ENCODE data around the gene TGFBR3. TPM values are rescaled to one million over a fixed set of nuclear protein-coding genes. Genes with fewer than 3 reads are reported as not detected.

Gene TGFBR3
- total RNA-seq, 2 experiments from 2014 or later: 12.9 to 13.0 TPM

GRCh38 chr1:91760512-91760911 is 125.4 kb downstream of the TGFBR3 start:
- H3K4me1 Mint-ChIP-seq: peaks cover 7% of the 10 kb centered on the region
- no peak overlapping the region for H3K4me3 Mint-ChIP-seq
- ChIA-PET POLR2A (no interaction called here), CTCF (interaction anchor here (1.0 to 1.6 kb wide), 3 partner anchors 8 to 59 kb away, joined by 3 to 5 read pairs (median 4); no protein-coding TSS in a partner anchor)
- peaks cover 6% of the 10 kb centered on the region for H3K36me3 Mint-ChIP-seq (ENCODE audit: low read depth)
- DNase-seq: no peak
- peaks cover 3% of the 10 kb centered on the region for H3K9me3 Mint-ChIP-seq
- peaks cover 4% of the 10 kb centered on the region for H3K27me3 Mint-ChIP-seq
- H3K27ac Mint-ChIP-seq: no peak overlapping the region

- POLR2A ChIA-PET: no interaction called here
- no peak overlapping the region for H3K27ac Mint-ChIP-seq
- H3K4me1 Mint-ChIP-seq: peaks cover 13% of the 10 kb centered on the region
- H3K27me3 Mint-ChIP-seq: peaks cover 4% of the 10 kb centered on the region
- CTCF ChIA-PET: interaction anchor here (0.6 to 1.2 kb wide), 5 partner anchors 10 to 1166 kb away, joined by 3 to 4 read pairs (median 3); no protein-coding TSS in a partner anchor
- no peak for DNase-seq
- peaks cover 6% of the 10 kb centered on the region for H3K36me3 Mint-ChIP-seq (ENCODE audit: low read depth)
- H3K4me3 Mint-ChIP-seq: no peak overlapping the region
- H3K9me3 Mint-ChIP-seq: peaks cover 3% of the 10 kb centered on the region
These were observed 126.9 kb downstream of the TGFBR3 start for GRCh38 chr1:91759076-91759475.

- CTCF ChIA-PET: interaction anchor here (0.6 to 1.2 kb wide), 4 partner anchors 11 to 992 kb away, joined by 3 to 4 read pairs (median 3); no protein-coding TSS in a partner anchor
- Mint-ChIP-seq H3K27ac (no peak overlapping the region), H3K9me3 (peaks cover 3% of the 10 kb centered on the region), H3K27me3 (peaks cover 4% of the 10 kb centered on the region), H3K36me3 (ENCODE audit: low read depth) (peaks cover 11% of the 10 kb centered on the region), H3K4me1 (peaks cover 17% of the 10 kb centered on the region), H3K4me3 (no peak overlapping the region)
- POLR2A ChIA-PET: no interaction called here
- DNase-seq: no peak
These were observed 128.0 kb downstream of the TGFBR3 start for GRCh38 chr1:91757763-91758460.

GRCh38 chr1:91755702-91756287 is 130.2 kb downstream of the TGFBR3 start:
- DNase-seq: no peak
- POLR2A ChIA-PET: no interaction called here
- no peak overlapping the region for H3K27ac Mint-ChIP-seq
- H3K4me3 Mint-ChIP-seq: no peak overlapping the region
- H3K4me1 Mint-ChIP-seq: peaks cover 30% of the 10 kb centered on the region
- CTCF ChIA-PET: no interaction called here
- peaks cover 13% of the 10 kb centered on the region for H3K36me3 Mint-ChIP-seq (ENCODE audit: low read depth)
- H3K27me3 Mint-ChIP-seq: no peaks in the 10 kb centered on the region
- H3K9me3 Mint-ChIP-seq: no peaks in the 10 kb centered on the region

GRCh38 chr1:91754816-91755580 is 131.0 kb downstream of the TGFBR3 start:
- Mint-ChIP-seq H3K9me3 (peaks cover 4% of the 10 kb centered on the region), H3K4me1 (peaks cover 32% of the 10 kb centered on the region), H3K4me3 (no peak overlapping the region), H3K27me3 (no peaks in the 10 kb centered on the region), H3K36me3 (ENCODE audit: low read depth) (peaks cover 16% of the 10 kb centered on the region), H3K27ac (no peak overlapping the region)
- DNase-seq: no peak
- ChIA-PET POLR2A (no interaction called here), CTCF (interaction anchor here (0.9 kb wide), 1 partner anchor 19 kb away, joined by 3 read pairs; no protein-coding TSS in a partner anchor)

- H3K9me3 Mint-ChIP-seq: peaks cover 7% of the 10 kb centered on the region
- no peaks in the 10 kb centered on the region for H3K27me3 Mint-ChIP-seq
- peaks cover 32% of the 10 kb centered on the region for H3K4me1 Mint-ChIP-seq
- H3K4me3 Mint-ChIP-seq: no peak overlapping the region
- H3K36me3 Mint-ChIP-seq (ENCODE audit: low read depth): peaks cover 20% of the 10 kb centered on the region
- CTCF ChIA-PET: interaction anchor here (0.9 kb wide), 1 partner anchor 18 kb away, joined by 3 read pairs; no protein-coding TSS in a partner anchor
- POLR2A ChIA-PET: no interaction called here
- no peak for DNase-seq
- no peak overlapping the region for H3K27ac Mint-ChIP-seq
These were observed 131.6 kb downstream of the TGFBR3 start for GRCh38 chr1:91754348-91754747.

GRCh38 chr1:91753878-91754277 is 132.1 kb downstream of the TGFBR3 start:
- ChIA-PET POLR2A (no interaction called here), CTCF (interaction anchor here (0.9 kb wide), 1 partner anchor 18 kb away, joined by 3 read pairs; no protein-coding TSS in a partner anchor)
- H3K4me3 Mint-ChIP-seq: peak overlapping the region; percentile 8

GRCh38 chr1:91752324-91752723 is 133.6 kb downstream of the TGFBR3 start:
- H3K27me3 Mint-ChIP-seq: no peaks in the 10 kb centered on the region
- H3K9me3 Mint-ChIP-seq: peaks cover 16% of the 10 kb centered on the region
- H3K27ac Mint-ChIP-seq: peak overlapping the region; percentile 10
- no peak for DNase-seq
- peaks cover 25% of the 10 kb centered on the region for H3K36me3 Mint-ChIP-seq (ENCODE audit: low read depth)
- ChIA-PET CTCF (interaction anchor here (0.6 to 1.5 kb wide), 8 partner anchors 9 to 53 kb away, joined by 3 to 5 read pairs (median 3); no protein-coding TSS in a partner anchor), POLR2A (interaction anchor here (0.6 kb wide), 2 partner anchors 112 to 566 kb away, joined by 3 to 6 read pairs; no protein-coding TSS in a partner anchor)
- no peak overlapping the region for H3K4me3 Mint-ChIP-seq
- peaks cover 32% of the 10 kb centered on the region for H3K4me1 Mint-ChIP-seq

More at GRCh38 chr1:91753878-91754277, 132.1 kb downstream of the TGFBR3 start:
- H3K4me1 Mint-ChIP-seq: peaks cover 32% of the 10 kb centered on the region
- H3K9me3 Mint-ChIP-seq: peaks cover 7% of the 10 kb centered on the region
- peaks cover 20% of the 10 kb centered on the region for H3K36me3 Mint-ChIP-seq (ENCODE audit: low read depth)
- H3K27ac Mint-ChIP-seq: no peak overlapping the region
- H3K27me3 Mint-ChIP-seq: no peaks in the 10 kb centered on the region
- DNase-seq: no peak

GRCh38 chr1:91751275-91751674 is 134.7 kb downstream of the TGFBR3 start:
- ChIA-PET POLR2A (no interaction called here), CTCF (interaction anchor here (1.2 to 1.5 kb wide), 2 partner anchors 13 to 54 kb away, joined by 3 to 5 read pairs; no protein-coding TSS in a partner anchor)
- Mint-ChIP-seq H3K9me3 (peaks cover 27% of the 10 kb centered on the region), H3K27ac (no peak overlapping the region), H3K36me3 (ENCODE audit: low read depth) (peaks cover 35% of the 10 kb centered on the region), H3K4me1 (peaks cover 32% of the 10 kb centered on the region), H3K4me3 (no peak overlapping the region), H3K27me3 (no peaks in the 10 kb centered on the region)
- DNase-seq: no peak

- Mint-ChIP-seq H3K9me3 (peaks cover 33% of the 10 kb centered on the region), H3K36me3 (ENCODE audit: low read depth) (peaks cover 42% of the 10 kb centered on the region), H3K27ac (no peak overlapping the region), H3K4me1 (peaks cover 32% of the 10 kb centered on the region), H3K4me3 (no peak overlapping the region), H3K27me3 (no peaks in the 10 kb centered on the region)
- DNase-seq: no peak
- ChIA-PET POLR2A (no interaction called here), CTCF (interaction anchor here (1.0 kb wide), 1 partner anchor 30 kb away, joined by 4 read pairs; no protein-coding TSS in a partner anchor)
These were observed 135.5 kb downstream of the TGFBR3 start for GRCh38 chr1:91750398-91750996.

- ChIA-PET POLR2A (no interaction called here), CTCF (interaction anchor here (1.0 kb wide), 1 partner anchor 29 kb away, joined by 4 read pairs; no protein-coding TSS in a partner anchor)
- peaks cover 33% of the 10 kb centered on the region for H3K9me3 Mint-ChIP-seq
- no peak overlapping the region for H3K27ac Mint-ChIP-seq
- H3K36me3 Mint-ChIP-seq (ENCODE audit: low read depth): peaks cover 48% of the 10 kb centered on the region
- H3K4me1 Mint-ChIP-seq: peaks cover 32% of the 10 kb centered on the region
- no peak overlapping the region for H3K4me3 Mint-ChIP-seq
- no peak for DNase-seq
- H3K27me3 Mint-ChIP-seq: no peaks in the 10 kb centered on the region
These were observed 136.1 kb downstream of the TGFBR3 start for GRCh38 chr1:91749788-91750231.

- DNase-seq: no peak
- POLR2A ChIA-PET: interaction anchor here (0.6 kb wide), 1 partner anchor 18 kb away, joined by 3 read pairs; no protein-coding TSS in a partner anchor
- no peak overlapping the region for H3K4me3 Mint-ChIP-seq
- CTCF ChIA-PET: interaction anchor here (1.0 to 1.5 kb wide), 4 partner anchors 15 to 37 kb away, joined by 3 to 4 read pairs (median 4); no protein-coding TSS in a partner anchor
- peaks cover 19% of the 10 kb centered on the region for H3K4me1 Mint-ChIP-seq
- peaks cover 46% of the 10 kb centered on the region for H3K36me3 Mint-ChIP-seq (ENCODE audit: low read depth)
- no peaks in the 10 kb centered on the region for H3K27me3 Mint-ChIP-seq
- H3K9me3 Mint-ChIP-seq: peaks cover 33% of the 10 kb centered on the region
- no peak overlapping the region for H3K27ac Mint-ChIP-seq
These were observed 138.3 kb downstream of the TGFBR3 start for GRCh38 chr1:91747666-91748065.

Measured in activated CD4-positive, alpha-beta T cell treated with anti-CD3 and anti-CD28 coated beads, Interleukin-2, amount 10 ng/mL, durations not matched to agents 7 days and 5 days (primary cell).